HG03175 (cell line): Measurements from ENCODE around the gene MINDY4.

Experiments used
- ATAC-seq: cut with Tn5 transposase; IDR thresholded peaks from one replicate; pipeline ENCODE4 v1.9.1; 2021; ENCODE audit warnings: mild to moderate bottlenecking, moderate library complexity; ENCODE audit not compliant: unreplicated experiment

MINDY4 gene

DNA sequence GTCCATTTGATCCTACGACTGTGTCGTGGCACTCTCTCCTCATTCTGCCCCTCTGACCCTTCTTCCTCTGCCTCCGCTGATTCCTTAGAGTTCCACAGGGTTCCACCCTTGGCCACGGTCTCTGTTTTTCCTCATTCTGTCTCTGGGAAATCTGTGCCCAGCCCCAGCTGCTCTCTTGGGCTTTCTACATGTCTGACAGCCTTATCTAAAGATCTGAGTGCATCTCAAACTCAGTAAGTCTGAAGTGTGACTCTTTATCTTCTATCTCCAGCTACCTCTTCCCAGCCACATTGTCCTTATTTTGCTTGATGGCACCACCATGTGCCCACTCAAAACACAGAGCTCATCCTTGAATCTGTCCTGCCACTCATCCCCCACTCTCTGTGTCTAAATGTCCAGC lies 78.3 kb downstream of the MINDY4 start:
- no peak for ATAC-seq

DNA sequence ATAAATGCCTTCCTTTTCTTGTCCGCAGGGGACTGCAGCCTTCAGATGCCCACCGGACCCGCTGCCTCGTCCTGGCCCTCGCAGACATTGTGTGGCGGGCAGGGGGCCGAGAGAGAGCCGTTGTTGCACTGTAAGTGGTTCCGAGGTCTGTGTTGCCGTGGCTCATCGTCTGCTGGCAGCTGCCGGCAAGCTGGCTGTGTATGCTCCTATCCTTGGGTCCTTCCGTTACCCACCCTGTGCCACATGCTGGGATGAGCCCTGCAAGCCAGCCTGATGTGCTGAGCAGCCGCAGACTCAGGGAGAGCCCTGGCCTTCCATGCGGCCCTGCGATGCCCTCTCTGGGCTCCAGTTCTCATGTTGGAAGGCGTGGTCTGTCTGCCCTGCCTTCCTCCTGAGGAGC lies 79.2 kb downstream of the MINDY4 start:
- no peak for ATAC-seq

DNA sequence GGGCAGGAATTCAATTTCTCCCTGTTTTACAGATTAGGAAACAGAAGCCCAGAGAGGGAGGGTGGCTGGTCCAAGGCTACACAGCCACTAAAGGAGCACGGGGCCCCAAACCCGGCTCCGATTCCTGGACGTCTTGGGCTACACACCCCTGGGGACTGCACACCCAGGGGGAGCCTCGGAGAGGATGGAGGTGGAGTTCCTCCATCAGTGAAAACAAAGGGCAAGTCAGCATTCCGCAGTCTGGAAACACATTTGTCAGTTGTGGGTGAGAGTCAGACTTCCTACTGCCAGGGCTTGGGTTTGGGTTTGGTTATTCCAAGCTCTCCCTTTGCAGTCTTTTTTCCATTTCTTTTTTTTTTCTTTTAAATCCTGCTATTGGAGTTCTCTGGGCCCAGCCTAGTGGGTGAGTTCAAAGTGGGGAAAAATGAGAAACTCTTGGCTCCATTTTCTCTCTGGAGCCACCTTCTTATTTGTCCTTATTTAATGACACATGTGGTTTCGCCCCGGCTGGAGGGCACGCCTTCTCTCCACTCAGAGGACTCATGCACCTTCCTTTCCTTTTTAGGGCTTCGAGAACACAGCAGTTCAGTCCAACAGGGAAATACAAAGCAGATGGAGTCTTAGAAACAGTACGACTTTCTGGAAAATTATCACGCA lies 80.6 kb downstream of the MINDY4 start:
- no peak for ATAC-seq

DNA sequence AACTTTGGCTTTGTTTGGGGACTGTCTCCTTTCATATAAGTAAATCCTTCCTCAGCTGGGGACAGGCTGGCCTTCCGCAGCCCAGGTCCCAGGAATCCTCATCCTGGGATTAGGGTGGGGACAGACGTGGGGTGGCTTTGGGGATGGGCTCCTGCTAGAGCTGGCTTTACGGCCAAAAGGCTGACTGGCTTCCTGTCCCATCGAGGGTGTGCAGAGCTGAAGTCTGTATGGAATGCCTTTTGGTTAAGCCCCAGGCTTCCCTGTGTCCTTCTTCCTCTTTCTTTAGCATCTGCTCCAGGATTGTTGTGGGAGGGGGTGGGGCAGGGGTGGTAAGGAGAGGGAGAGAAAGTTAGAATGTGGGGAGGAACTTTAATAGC lies 81.1 kb downstream of the MINDY4 start:
- no peak for ATAC-seq

DNA sequence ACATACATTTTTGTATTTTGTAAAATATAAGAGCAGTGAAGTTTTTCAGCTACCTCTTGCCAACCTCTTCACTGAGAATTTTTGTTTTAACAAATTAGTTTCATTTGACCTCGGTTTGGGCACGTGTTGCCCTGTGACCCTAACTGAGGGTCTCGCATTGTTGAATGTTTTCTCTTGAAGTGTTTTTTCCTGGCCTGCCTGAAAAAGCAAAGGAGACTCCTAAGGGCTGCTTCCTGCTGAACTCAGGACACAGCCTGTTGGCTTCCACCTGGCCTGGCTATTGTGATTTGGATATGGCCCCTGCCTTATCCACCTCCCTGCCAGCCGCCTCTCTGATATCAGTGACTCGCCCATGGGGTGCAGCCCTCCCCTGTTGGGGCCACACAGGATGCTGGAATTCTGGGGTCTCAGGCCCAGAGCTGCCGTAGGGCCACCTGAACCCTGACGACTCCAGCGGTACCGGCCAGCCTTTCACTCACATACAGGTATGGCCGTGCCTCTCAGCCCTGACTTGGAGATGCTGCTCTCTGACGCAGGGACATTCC lies 81.6 kb downstream of the MINDY4 start:
- no peak for ATAC-seq

DNA sequence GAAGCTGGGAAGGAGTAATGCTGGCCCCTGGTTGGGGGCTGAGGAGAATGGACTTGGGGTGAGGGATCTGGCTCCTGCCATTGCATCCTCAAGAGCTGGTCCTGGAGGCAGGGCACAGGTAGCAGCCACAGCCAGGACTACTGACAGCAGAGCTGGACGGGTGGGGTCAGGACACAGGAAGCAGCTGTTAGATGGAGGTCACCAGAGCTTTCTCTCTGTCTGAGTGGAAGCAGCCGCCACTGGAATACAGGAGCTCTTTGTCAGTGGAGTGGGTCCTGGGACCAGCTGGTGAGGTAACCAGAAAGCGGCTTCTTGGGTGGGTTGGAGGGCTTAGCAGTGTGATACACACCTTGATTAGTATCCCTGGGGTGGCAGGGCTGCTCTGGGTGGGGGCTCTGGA lies 82.4 kb downstream of the MINDY4 start:
- no peak for ATAC-seq

DNA sequence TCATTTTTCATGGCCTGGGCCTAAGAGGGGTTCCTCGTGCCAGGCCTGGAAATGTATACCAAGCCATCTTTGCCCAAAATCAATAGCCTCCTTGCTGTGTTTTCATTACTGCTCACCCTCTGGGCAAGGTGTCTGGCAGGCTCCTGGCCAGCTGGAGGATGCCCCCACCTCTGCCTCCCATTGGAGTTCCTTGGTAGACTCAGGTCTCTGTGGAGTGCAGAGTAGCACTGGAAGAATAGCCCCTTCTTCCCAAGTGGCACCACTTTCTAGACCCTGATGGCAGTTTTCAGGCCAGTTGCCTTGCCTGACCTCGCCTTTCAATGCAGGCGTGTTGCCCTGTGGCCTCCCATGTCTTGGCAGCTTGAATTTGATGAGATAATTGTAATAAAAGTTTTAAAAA lies 84.7 kb downstream of the MINDY4 start:
- no peak for ATAC-seq

DNA sequence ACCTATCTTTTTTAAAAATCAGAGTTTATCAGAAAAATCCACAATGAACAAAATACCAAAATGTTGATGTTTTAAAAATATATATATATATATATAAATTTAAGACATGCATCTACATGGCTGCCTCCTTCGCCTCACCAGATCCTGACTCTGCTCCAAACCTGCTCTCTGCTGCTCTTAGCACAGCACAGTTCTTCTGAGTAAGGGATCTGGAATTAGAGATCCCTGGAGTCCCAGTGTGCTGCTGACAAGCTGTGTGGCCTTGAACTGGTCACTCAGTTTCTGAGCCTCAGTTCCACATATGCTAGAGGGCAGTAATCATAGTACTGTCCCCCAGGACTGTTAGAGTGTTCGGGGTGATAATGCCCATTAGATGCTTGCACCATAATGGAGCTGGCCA lies 87.4 kb downstream of the MINDY4 start:
- ATAC-seq, result no peak

DNA sequence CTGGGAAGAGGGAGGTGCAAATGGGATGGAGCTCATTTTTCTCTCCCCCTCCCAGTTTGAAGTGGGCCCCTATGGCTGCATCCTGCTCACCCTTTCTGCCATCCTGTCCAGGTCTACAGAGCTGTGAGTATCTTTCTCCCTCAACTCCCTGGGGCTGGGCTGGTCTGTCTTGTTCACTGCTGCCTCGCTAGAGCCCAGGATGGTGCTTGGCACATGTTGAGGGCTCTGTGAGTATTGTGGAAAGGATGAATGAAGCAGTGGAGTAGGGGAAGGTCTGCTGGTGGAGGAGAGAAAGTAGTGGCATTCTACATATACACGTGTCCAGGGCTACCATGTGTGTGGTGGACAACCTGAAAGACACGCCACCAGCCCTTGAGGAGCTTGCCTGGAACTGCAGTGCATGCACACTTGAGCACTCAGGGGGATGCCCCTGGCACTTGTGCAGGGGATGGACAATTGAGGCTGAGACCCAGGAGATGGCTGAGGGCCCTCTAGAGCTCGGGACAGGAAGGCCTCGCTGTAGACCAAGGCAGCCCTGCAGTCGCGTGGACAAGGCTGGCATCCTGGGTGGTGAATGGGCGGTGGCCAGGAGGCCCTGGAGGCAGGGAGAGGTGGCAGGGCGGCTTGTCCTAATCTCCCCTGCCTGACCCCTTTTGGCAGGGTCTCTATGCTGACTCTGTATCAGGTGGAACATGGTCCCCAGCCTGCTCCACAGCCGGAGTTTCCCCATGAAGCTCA lies 88.2 kb downstream of the MINDY4 start:
- no peak for ATAC-seq

DNA sequence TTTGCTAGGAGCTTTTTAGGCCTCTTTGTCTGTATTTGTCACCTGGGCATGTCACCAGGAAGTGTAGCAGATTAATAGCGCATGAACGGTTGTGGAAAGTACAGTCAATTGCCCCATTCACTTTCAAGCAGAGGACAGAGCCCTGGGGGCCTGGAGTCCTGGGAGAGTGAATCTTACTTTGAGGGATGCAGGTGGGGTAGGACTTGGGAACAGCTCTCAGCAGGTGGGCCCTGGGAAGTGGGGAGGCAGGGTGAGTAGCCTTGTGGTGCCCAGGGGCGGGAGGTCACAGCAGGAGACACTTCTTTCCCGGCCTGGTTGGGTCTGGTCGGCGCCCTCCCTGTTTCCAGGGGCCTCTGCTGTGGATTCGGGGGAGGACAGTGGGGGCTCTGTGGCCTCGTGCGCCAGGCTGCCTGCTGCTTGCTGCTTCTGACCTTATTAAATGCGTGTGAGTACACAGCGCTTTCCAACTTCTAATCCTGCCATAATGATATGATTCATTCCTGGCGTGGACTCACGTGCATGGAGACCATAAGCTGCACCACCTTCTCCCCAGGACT lies 88.8 kb downstream of the MINDY4 start:
- no peak for ATAC-seq

DNA sequence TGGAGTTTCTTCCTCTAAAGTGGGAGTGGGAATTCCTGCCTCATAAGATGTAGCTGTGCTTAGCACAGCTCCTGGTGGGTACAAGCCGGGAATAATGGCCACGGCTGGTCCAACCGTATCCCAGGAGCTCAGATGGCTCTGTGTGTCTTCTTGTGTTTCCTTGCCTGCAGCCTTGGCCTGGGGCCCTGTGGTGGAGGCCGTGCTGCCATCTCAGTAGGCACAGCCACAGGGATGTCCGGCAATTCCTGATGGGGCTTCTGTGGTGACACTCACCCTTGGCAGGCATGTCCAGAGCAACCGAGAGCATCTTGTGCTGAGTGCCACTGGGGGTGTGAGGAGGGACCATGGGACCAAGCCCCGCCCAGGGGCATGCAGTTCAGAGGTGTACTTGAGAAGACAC lies 90.4 kb downstream of the MINDY4 start:
- ATAC-seq, result no peak

DNA sequence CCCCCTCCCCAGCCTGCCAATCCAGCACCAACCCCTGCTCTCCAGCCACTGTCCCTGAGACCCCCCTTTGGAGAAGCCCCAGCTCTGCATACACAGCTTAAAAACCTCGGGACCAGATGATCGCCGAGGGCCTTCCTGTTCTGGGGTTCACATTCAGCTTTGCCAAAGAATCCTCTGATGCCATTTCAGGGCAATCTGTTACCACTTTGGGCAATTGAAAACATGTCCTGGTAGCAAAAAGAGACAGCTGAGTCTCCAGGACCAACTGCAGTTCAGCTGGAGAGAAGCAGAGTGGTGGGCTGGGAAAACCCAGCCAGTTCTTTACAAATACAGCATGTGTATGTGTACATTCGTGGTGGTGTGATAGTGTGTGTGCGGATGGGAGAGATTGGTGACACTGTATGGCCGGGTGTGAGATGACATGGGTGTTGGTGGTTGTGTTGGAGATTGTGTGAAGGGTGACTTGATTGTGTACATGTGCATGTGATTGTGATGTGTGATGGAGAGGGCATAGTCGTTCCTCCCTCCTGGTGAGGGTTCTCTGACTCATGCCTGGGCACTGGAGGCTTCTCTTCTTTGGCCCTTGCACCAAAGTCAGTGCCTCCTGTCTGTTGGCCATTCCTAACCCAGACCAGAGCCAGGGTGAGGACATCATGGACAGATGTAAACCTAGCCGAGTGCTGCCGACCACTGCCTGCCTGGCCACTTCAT lies 91.9 kb downstream of the MINDY4 start:
- no peak for ATAC-seq

DNA sequence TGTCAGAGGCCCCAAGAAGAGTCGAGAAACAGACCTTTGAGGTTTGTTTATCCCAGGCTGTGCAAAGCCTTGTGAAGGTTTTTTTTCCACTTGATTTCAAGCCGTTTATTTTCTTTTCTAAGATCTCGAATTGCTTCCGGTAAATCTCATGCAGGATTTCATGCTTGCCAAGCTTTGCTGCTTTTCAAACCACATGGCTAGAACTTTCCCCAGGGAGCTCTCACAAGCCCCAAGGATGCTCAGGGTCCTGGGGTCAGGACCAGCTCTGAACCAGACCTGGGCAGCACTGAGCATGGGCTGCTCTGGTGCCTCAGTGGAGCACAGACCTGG lies 92.5 kb downstream of the MINDY4 start:
- ATAC-seq, result no peak

DNA sequence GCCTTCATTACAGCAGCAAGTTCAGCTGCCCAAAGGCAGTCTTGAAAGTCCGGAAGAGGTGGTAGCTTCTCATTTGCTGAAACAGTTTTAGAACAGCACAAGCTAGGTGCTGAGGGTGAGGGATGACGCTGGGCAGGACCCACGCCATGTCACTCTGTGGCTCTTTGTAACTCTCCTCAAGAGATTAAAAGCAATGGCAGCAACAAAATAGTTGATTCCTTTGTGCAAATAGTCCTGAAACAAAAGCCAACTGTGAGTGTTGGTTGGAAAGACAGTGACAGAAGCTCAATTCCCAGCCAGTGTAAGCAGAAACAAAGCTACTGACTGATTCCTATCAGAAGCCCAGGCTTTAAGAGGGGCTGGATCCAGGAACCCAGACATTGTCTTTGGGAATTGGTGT lies 92.9 kb downstream of the MINDY4 start:
- no peak for ATAC-seq

DNA sequence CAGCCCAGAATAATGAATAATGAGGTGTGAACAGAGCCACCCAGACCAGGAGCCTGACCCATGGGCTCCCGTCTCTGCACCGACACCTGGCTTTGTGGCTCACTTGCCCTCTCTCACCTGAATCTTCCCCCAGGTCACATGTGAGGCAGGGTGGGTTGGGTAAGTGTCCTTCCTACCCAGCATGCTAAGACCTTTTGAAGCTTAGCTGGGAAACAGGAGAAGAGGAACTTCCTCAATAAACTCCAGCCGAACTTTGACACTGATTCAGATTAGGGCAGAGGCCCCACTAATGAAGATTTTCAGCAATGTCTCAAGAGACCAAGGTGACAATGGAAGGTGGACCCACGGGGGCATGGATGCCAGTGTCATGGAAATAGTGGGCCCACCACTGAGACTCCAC lies 93.9 kb downstream of the MINDY4 start:
- no peak for ATAC-seq

DNA sequence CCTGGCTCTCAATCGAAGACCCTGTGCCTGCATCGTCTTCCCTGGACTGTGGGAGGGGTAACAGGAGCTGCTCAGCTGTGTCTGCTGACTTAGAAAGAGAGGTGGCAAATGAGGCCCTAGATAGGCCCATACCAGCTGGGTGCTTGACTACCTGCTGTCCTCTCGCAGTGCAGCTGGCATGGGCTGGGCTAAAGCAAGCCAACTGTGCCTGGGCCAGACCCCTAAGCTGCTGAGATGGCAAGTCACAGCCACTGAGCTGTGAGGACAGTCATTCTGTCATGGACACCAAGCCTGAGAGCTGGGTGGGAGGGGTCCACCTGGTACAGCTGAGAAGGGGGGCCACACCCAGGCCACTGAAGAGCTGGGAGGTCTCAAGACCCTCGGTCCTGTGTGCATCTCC lies 94.6 kb downstream of the MINDY4 start:
- no peak for ATAC-seq

DNA sequence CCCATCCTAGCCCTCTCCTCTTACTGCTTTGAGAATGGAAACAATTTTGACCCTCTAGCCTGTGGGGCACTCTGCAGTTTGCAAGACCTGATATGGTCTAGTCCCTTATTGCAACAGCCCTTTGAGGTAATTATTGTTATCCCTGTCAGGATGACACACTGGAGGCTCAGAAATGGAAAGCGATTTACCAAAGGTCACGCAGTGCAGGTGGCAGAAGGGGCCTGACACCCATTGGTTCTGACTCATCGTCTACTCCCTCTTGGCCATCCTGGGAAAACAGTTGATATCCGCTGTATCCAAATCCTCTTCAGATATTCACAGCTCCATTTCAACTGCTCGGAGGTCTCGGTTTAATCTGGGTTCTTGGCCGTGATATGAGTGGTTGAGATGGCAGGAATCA lies 95.7 kb downstream of the MINDY4 start:
- ATAC-seq, result no peak

DNA sequence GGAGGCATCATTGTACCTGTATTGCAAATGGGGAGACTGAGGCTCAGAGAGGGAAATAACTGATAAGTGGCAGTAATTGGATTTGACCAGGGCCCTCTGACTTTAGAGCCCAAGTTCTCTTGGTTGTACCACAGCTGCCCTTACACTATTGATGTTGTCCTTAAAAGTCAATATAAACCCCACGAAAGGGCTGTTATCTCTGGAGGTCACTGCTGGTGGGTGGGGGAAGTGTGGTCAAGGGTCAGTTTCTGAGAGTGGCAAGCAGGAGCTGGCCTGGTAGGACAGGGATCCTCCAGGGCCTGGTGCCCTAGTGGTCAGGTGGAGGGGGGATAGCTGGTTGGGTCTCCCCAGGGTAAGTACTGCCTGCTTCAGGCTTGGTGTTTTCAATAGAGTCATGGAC lies 96.3 kb downstream of the MINDY4 start:
- ATAC-seq, result no peak

DNA sequence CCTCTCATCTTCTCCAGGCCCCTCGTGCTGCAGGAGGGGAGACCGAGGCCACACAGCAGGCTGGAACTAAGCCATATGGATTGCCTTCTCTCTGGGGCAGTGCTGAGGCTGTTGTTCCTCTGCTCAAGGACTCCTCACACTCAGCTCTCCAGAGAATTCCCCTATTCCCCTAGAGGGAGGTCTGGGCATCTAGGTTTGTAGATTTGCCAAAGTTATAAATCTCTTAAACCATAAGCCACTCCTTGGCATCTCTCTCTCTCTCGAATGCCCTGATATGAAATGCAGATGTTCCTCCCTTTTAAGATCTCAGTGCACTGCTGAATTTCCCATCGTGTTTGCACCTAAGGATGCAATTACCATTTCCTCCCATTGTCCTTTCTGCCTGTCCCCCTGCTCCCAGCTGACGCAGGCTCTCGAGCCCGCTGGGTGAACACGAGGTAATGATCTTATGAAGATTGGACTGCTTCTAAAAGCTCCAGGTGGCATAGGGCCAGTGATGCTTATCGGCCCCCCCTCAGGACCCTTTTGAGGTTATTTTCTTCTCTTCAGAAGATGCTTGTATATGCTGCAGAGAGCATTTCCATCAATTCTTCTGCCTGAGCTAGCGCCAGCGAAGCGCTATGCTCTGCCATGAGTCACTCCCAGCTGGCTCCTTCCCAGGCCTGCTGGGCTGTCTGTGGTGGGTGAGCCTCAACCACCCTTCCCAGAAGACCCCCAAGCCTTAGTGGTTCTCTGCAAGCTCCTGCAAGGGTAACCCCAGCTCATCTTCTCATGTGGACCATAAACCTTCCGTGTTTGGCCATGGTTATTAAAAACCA lies 98.8 kb downstream of the MINDY4 start:
- ATAC-seq, result no peak

DNA sequence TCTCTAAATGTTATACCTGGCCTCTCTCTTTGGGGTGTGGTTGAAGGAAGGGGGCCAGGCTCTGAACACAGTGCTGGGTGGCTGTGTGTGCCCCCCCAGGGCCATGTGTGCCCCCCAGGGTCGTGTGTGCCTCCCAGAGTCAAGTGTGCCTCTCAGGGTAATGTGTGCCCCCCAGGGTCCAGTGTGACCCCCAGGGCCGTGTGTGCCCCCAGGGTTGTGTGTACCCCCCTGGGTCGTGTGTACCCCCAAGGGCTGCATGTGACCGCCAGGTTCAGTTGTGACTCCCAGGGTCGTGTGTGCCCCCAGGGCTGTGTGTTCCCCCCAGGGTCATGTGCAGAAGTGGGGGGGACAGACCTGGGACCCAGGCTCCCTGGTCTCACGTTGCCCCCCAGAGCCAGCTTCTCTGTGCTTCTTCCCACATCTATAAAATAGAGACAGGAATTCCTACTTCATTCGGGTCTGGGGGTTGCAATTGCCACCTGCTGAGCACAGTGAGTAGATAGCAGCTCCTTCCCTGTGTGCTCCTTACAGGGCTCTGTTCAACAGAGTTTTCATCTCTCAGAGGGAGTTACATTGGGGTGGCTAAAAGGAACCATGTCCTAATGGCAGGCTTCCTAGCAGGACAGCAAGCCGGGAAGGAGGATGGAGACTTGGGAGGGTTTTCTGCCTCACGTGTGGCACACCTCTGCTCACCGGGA lies 99.8 kb downstream of the MINDY4 start:
- ATAC-seq, result no peak
